Endothelial cell of umbilical vein (primary cell): ENCODE measurements around the gene FBXO7. TPM values are rescaled to one million over a fixed set of nuclear protein-coding genes. Genes with fewer than 3 reads are reported as not detected.

Experiments used
- BruUV-seq: library from RNA; stranded (reverse); fragments of 400-500 nt; replicated peaks from 2 replicates; lab custom pipeline; 2021; lab: Mats Ljungman, UMichigan
- CTCF ChIA-PET: fragments of 300-600, 350-600 bp; sonication (Branson Sonifier 250); formaldehyde crosslinking; loops from one replicate; lab custom pipeline; 2021; ENCODE audit warnings: antibody characterized with exemption, inconsistent platforms; lab: Charles Lee
- POLR2A ChIA-PET: fragments of 300-600, 350-600 bp; sonication (Branson Sonifier 250); formaldehyde crosslinking; loops from one replicate; lab custom pipeline; 2021; ENCODE audit warnings: antibody characterized with exemption, inconsistent platforms; lab: Charles Lee
- DNase-seq: peaks from one replicate; pipeline ENCODE4 v3.0.0-alpha.2; 2011; ENCODE audit warnings: low read depth, low spot score
- FAIRE-seq: peaks from 2 replicates; lab custom pipeline; 2011; peaks lifted over from hg19 to GRCh38; lab: Jason Lieb, UNC
- H2AFZ ChIP-seq: 2 replicates; pipeline ENCODE4 v1.6.0; 2012; ENCODE audit warnings: low read depth, low read length, control low read depth, inconsistent platforms
- H3K27ac ChIP-seq: 2 replicates; pipeline ENCODE4 v1.5.1; 2011; ENCODE audit warnings: low read depth, mild to moderate bottlenecking, control low read depth, low read length, moderate library complexity; ENCODE audit not compliant: insufficient read depth
- H3K27me3 ChIP-seq, 2 experiments: 2 replicates each; pipeline versions ENCODE4 v1.6.0 to v1.6.1; 2011; ENCODE audit warnings: low read length in 2 of 2, mixed read lengths in 1 of 2; ENCODE audit not compliant: control insufficient read depth in 2 of 2, insufficient read depth in 2 of 2
- H3K36me3 ChIP-seq, 2 experiments: 2 replicates in 1 of 2; 3 replicates in 1 of 2; pipeline ENCODE4 v1.5.1; 2011; ENCODE audit warnings: low read length in 2 of 2, mild to moderate bottlenecking in 1 of 2, moderate library complexity in 1 of 2; ENCODE audit not compliant: control insufficient read depth in 2 of 2, insufficient read depth in 2 of 2; ENCODE audit errors: extremely low read depth in 1 of 2
- H3K4me1 ChIP-seq: 3 replicates; pipeline ENCODE4 v1.5.1; 2011; ENCODE audit warnings: mild to moderate bottlenecking, low read length; ENCODE audit not compliant: control insufficient read depth, insufficient read depth; ENCODE audit errors: extremely low read depth
- H3K4me2 ChIP-seq: 2 replicates; pipeline ENCODE4 v1.6.1; 2011; ENCODE audit warnings: low read length, control low read depth, mixed read lengths; ENCODE audit not compliant: insufficient read depth
- H3K4me3 ChIP-seq, 3 experiments: fragments of 200-600 bp in 1 of 3; sonication (generic), shearing (Covaris generic) in 1 of 3; replicated peaks in 1 of 3; 2 replicates each; pipeline ENCODE4 v1.5.1; 2011 to 2016; ENCODE audit warnings: control low read depth in 3 of 3, low read length in 3 of 3, mild to moderate bottlenecking in 2 of 3, inconsistent platforms in 1 of 3, low read depth in 1 of 3, moderate library complexity in 1 of 3; ENCODE audit not compliant: insufficient read depth in 1 of 3
- H3K79me2 ChIP-seq: 2 replicates; pipeline ENCODE4 v1.6.0; 2012; ENCODE audit warnings: low read length, inconsistent platforms; ENCODE audit not compliant: control insufficient read depth, insufficient read depth
- H3K9ac ChIP-seq: replicated peaks from 2 replicates; pipeline ENCODE3; 2011; ENCODE audit warnings: low read length, control low read depth; ENCODE audit not compliant: insufficient read depth; ENCODE audit errors: extremely low read depth
- H3K9me1 ChIP-seq: replicated peaks from 3 replicates; pipeline ENCODE4 v1.6.0; 2011; ENCODE audit warnings: mild to moderate bottlenecking, low read length; ENCODE audit not compliant: control insufficient read depth, insufficient read depth; ENCODE audit errors: extremely low read depth
- H3K9me3 ChIP-seq: replicated peaks from 2 replicates; pipeline ENCODE4 v1.5.1; 2012; ENCODE audit warnings: low read length, inconsistent platforms; ENCODE audit not compliant: control insufficient read depth, insufficient read depth
- H4K20me1 ChIP-seq: replicated peaks from 2 replicates; pipeline ENCODE3; 2011; ENCODE audit warnings: mild to moderate bottlenecking, low read length; ENCODE audit not compliant: control insufficient read depth, insufficient read depth; ENCODE audit errors: extremely low read depth
- EZH2 ChIP-seq: IDR thresholded peaks from 2 replicates; pipeline ENCODE4 v1.6.1; 2012; ENCODE audit warnings: borderline replicate concordance, low read depth, mild to moderate bottlenecking, moderate library complexity, low read length, inconsistent platforms; ENCODE audit not compliant: severe bottlenecking
- FOS ChIP-seq: IDR thresholded peaks from 2 replicates; pipeline ENCODE4 v1.6.1; 2011; ENCODE audit warnings: mild to moderate bottlenecking, low read length, moderate library complexity, borderline replicate concordance; ENCODE audit not compliant: insufficient read depth
- GATA2 ChIP-seq: IDR thresholded peaks from 2 replicates; pipeline ENCODE4 v1.7.0; 2011; ENCODE audit warnings: low read depth, mild to moderate bottlenecking, moderate library complexity, mixed read lengths, low read length; ENCODE audit not compliant: insufficient read length, insufficient read depth
- JUN ChIP-seq: IDR thresholded peaks from 2 replicates; pipeline ENCODE4 v1.6.1; 2011; ENCODE audit warnings: borderline replicate concordance, low read depth; ENCODE audit not compliant: insufficient read length, insufficient read depth
- MAX ChIP-seq: IDR thresholded peaks from 2 replicates; pipeline ENCODE4 v1.6.1; 2011; ENCODE audit not compliant: insufficient read depth, insufficient read length
- MYC ChIP-seq: IDR thresholded peaks from one replicate; pipeline ENCODE4 v1.6.1; 2011; ENCODE audit warnings: mild to moderate bottlenecking, low read depth, low read length
- POLR2A ChIP-seq: IDR thresholded peaks from 2 replicates; pipeline ENCODE4 v1.6.1; 2012; ENCODE audit warnings: low read depth, mild to moderate bottlenecking, control low read depth, low read length
- POLR2AphosphoS5 ChIP-seq: IDR thresholded peaks from 2 replicates; pipeline ENCODE4 v1.6.1; 2012; ENCODE audit warnings: low read depth, mild to moderate bottlenecking, control low read depth, low read length, moderate library complexity; ENCODE audit not compliant: insufficient read depth
- dilution Hi-C: fragments of 300-500 bp; cut with MboI; formaldehyde crosslinking; loops from one replicate; pipeline ENCODE4 v1.15.0; 2019; ENCODE audit warnings: low sequenced_read_pairs; ENCODE audit not compliant: extremely low pct_ligation_motif_present
- intact Hi-C: fragments of 100-400 bp; cut with micrococcal nuclease; formaldehyde crosslinking; loops from one replicate; pipeline ENCODE4 v1.10.0; 2022
- polyA plus RNA-seq, 4 experiments: library from polyadenylated mRNA; depleted of rRNA in 3 of 4; stranded (reverse) in 3 of 4; unstranded in 1 of 4; fragments of >200 nt; gene quantifications; 2 replicates each; pipeline versions ENCODE4 v1.2.1 to v1.2.3, GENCODE V29; 2011 to 2012; ENCODE audit warnings: missing spikeins in 1 of 4
- total RNA-seq: library from RNA; stranded (reverse); gene quantifications from 2 replicates; pipeline ENCODE4 v1.2.3, GENCODE V29; 2021
- TF ChIP-seq, protein P1 (sequence below), 2 donors: IDR thresholded peaks; 1 replicate in 1 of 2; 2 replicates in 1 of 2; pipeline ENCODE4 v1.5.1; 2011; ENCODE audit warnings: low read length in 2 of 2, mild to moderate bottlenecking in 2 of 2, moderate library complexity in 2 of 2, control low read depth in 1 of 2, inconsistent platforms in 1 of 2, low read depth in 1 of 2; ENCODE audit not compliant: insufficient read depth in 1 of 2; ENCODE audit errors: extremely low read depth in 1 of 2

FBXO7 gene
- total and polyA plus RNA-seq, 2 donors (not counting 3 experiments of a cell fraction or from before 2014, with no cell fraction given): 81.1 to 112 TPM

GRCh38 chr22:32492111-32492510 lies 17.5 kb downstream of the FBXO7 start:
- H2AFZ ChIP-seq: no peak overlapping the region
- intact Hi-C loops: no loop called here
- DNase-seq (no peak), FAIRE-seq (no peak)
- no peak overlapping the region for H3K27ac ChIP-seq
- no peaks in the 10 kb centered on the region for H3K27me3 ChIP-seq
- H3K4me2 ChIP-seq: no peak overlapping the region
- H3K9me1 ChIP-seq: no peaks in the 10 kb centered on the region
- POLR2A ChIA-PET: no interaction called here
- no peak overlapping the region for H3K9ac ChIP-seq
- dilution Hi-C loops: no loop called here
- no TSS peak for BruUV-seq
- H4K20me1 ChIP-seq: no peaks in the 10 kb centered on the region
- TF ChIP-seq JUN (no peak), MYC (no peak), MAX (no peak), GATA2 (no peak), POLR2A (no peak), FOS (no peak), POLR2AphosphoS5 (no peak), EZH2 (no peak)
- TF ChIP-seq, protein P1, sequence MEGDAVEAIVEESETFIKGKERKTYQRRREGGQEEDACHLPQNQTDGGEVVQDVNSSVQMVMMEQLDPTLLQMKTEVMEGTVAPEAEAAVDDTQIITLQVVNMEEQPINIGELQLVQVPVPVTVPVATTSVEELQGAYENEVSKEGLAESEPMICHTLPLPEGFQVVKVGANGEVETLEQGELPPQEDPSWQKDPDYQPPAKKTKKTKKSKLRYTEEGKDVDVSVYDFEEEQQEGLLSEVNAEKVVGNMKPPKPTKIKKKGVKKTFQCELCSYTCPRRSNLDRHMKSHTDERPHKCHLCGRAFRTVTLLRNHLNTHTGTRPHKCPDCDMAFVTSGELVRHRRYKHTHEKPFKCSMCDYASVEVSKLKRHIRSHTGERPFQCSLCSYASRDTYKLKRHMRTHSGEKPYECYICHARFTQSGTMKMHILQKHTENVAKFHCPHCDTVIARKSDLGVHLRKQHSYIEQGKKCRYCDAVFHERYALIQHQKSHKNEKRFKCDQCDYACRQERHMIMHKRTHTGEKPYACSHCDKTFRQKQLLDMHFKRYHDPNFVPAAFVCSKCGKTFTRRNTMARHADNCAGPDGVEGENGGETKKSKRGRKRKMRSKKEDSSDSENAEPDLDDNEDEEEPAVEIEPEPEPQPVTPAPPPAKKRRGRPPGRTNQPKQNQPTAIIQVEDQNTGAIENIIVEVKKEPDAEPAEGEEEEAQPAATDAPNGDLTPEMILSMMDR (IDR thresholded peaks at IDR 0.05; ENCODE audit: extremely low read depth in 1 of 2, insufficient read depth in 1 of 2, low read depth in 1 of 2, low read length in 2 of 2): no peak
- no peaks in the 10 kb centered on the region for H3K9me3 ChIP-seq
- H3K36me3 ChIP-seq: peaks cover 12 to 20% of the 10 kb centered on the region in 2 experiments
- H3K79me2 ChIP-seq: no peaks in the 10 kb centered on the region
- no peak overlapping the region for H3K4me3 ChIP-seq
- no peaks in the 10 kb centered on the region for H3K4me1 ChIP-seq
- CTCF ChIA-PET: interaction anchor here (1.0 kb wide), 1 partner anchor 15 kb away, joined by 3 read pairs; no protein-coding TSS in a partner anchor
